Hematopoietic multipotent progenitor cell treated with erythropoietin and hydrocortisone succinate and interleukin-3 and kit ligand, for 15 days (in vitro differentiated cells): ENCODE data around the gene FIGNL2.
"Not testable (repeated sequence)": the region's sequence is repeated elsewhere in the genome, so short reads cannot be mapped to it uniquely, and the experiment has no call there.

Source experiments
- DNase-seq: peaks from one replicate; pipeline ENCODE4 v3.0.0-alpha.2; 2015; ENCODE audit warnings: low spot score

The FIGNL2 gene

GRCh38 chr12:51817027-51817953 lies 31.2 kb downstream of the FIGNL2 start:
- no peak for DNase-seq

GRCh38 chr12:51815571-51815970 lies 32.9 kb downstream of the FIGNL2 start:
- no peak for DNase-seq

DNA sequence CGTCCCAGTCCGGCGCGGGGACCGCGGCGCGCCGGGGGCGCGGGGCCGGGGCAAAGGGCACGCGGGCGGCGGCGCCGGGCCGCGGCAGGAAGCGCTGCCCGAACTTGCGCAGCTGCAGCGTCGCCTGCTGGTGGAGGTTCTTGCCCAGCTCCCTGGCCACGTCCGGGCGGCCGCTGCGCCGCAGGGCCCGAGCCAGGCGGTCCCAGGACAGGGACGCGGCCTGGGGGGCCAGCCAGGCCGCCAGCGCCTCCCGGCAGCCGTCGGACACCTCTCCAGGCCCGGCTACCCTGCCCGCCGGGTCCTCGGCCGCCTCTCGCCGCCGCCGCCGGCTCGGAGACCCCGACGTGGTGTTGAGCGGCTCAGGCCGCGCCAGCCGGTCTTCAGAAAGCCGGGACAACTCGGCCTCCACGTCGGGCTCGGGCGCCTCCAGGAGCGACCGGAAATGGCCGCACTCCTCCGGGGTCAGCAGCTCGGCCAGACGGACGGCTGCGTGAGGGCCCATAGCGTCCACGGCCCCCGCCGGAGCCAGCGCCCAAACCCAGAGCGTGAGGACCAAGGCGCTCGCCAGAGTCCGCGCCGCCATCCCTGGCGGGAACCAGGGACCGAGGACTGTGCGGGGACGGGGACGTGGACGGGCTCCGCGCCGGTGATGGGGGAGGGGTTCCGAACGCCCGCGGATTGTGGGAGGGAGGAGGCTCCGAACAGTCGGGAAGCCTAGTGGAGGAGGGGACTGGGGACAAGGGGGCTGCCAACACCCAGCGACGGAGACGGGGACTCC lies 34.0 kb downstream of the FIGNL2 start:
- DNase-seq, result no peak

GRCh38 chr12:51813931-51814310 lies 34.6 kb downstream of the FIGNL2 start:
- DNase-seq, result no peak

DNA sequence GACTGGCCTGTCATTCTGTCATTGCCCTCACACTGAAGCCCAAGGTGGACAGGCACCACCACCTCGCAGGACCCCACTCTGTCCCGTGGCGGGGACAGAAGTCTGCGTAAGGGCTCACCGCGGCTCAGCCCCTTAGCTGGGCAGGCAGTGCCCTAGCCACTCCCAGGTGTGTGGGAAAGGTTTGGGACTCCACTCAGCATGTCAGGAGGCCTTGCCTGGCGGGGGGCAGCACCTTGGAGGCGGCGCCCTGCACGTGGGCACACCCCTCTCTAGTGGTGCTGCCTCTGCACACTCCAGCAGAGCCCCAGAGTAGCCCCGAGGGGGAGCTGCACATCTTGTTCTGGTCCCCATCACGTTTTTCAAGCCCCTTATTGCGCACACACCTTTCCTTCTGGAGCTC lies 35.6 kb downstream of the FIGNL2 start:
- DNase-seq, result no peak

DNA sequence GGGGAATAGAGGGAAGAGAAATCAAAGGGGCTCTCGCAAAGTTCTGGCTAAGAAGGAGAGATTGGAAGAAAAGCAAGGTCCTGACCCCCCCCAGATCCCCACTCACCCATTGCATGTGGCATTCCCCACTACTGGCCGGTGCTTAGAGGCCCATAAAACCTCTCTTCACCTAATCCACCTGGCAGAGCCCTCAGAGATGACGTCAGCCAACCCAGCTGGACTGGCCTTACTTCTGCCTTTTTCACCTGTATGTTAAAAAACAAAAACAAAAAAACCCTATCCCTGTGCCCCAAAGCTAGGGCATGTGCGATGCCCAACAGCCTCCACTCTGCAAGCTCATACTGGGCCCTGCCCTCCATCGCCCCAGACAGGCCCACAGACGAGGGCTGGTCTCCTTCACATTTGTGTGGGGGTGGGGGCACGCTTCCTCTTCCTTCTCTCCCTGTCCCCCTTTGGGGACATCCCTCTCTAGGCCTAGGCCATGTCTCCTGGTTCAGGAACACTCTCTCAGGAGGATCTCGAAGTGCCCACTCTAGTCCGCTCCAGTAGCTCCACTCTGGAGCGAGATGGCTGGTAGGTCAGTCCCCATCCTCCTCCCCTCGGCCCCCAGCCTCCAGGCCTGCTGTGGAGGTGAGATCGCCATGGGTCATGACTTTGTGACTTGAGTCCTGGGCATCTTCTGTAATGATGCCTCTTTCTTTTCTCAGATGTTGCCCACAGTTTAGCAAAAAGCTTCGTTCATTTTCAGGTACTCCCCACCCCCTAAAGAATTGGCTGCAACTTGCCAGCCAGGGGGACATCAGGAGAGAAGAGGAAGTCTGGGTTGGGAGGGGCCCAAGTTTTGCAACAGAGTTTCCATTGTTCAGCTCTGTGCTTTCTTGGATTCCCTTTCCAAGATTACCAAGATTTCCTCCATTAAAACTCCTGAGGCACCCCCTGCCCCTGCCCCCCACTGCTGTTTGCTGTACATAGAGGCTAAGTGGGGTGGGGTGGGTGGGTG lies 37.0 kb downstream of the FIGNL2 start:
- DNase-seq, result no peak

GRCh38 chr12:51809193-51809592 lies 39.3 kb downstream of the FIGNL2 start:
- no peak for DNase-seq

- no peak for DNase-seq
Observed at GRCh38 chr12:51806896-51807295, 41.6 kb downstream of the FIGNL2 start.

GRCh38 chr12:51801027-51801426 lies 47.5 kb downstream of the FIGNL2 start:
- DNase-seq, result no peak

GRCh38 chr12:51798501-51798900 lies 50.0 kb downstream of the FIGNL2 start:
- no peak for DNase-seq

DNA sequence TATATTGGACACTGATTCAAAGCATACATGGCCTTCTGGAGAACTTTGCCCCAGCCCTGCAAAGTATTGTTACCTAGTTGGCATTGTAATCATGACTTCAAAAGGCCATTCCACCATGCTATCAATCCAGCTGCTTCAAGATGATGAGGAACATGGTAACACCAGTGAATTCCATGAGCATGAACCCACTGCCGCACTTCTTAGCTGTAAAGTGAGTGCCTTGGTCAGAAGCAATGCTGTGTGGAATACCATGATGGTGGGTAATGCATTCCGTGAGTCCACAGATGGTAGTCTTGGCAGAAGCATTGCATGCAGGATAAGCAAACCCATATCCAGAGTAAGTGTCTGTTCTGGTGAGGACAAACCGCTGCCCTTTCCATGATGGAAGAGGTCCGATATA lies 50.5 kb downstream of the FIGNL2 start:
- DNase-seq, result not testable (repeated sequence)

DNA sequence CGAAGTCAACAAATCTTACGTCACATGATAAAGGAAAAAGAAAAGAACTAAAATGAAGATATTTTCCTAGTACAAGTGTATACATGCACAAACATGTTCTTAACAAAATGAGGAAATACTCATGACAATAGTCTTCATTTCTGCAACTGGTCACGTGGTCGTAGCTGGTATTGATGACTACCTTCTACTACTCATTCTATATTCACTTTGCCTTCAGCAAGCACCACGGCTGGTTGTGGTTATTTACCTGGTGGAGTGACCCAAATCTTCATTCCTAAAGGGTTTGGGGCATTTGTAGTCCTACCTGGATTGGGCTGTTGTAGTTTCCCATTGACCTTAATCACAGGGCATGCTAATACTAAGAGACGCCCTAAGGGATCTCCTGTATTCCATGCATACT lies 51.2 kb downstream of the FIGNL2 start:
- DNase-seq, result no peak

DNA sequence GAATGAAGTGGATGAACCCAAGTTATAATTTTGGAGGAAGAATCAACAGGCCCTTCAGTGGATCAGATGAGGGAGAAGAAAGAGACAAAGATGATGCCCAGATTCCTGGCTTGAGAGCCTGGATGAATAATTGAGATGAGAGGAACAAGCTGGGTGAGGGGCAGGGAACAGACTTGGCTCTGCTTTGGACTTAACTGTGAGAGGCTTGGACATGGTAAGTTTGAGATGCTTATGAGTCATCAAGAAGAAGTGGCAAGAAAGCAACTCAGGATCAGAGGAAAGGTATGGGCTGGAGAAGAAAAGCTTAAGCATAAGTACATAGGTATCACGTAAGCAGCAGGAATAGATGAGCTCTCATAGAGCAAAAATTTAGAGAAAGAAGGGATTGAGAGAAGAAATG lies 55.3 kb downstream of the FIGNL2 start:
- no peak for DNase-seq

DNA sequence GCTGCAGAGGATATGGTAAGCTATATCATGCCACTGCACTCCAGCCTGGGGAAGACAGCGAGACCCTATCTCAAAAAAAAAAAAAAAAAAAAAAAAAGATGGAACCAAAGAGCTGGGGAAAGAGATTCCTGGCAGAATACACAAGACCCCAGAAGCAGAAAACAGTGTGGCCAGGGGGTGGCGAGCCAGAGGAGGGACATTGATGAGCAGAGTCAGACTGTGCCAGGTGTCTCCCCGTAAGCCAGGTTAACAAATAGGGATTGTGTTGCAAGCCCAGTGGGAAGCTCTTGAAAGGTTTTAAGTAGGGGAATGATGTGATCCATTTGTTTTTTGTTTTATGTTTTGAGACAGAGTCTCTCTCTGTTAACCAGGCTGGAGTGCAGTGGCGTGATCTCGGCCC lies 56.1 kb downstream of the FIGNL2 start:
- no peak for DNase-seq

DNA sequence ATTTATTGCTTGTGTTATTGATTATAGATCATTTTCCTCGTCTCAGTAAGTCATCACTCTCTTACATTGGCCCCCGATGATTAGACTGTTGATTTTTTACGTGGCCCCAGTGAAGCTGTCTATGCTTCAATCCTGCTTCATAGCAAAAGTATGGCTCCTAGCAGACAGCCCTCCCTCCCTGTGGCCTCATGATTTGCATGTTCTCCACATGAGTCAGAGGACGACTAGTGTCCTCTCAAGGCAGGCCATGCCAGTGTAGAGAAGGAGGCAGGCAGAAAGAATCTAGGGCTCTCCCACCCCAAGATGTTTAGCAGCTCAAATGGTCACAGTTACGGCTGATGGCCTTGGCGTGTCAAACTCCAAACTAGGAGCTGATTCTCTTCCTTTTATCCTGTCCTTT lies 59.6 kb downstream of the FIGNL2 start:
- no peak for DNase-seq

- DNase-seq, result no peak
Observed at GRCh38 chr12:51785906-51786305, 62.6 kb downstream of the FIGNL2 start.

GRCh38 chr12:51784688-51785087 lies 63.8 kb downstream of the FIGNL2 start:
- no peak for DNase-seq

DNA sequence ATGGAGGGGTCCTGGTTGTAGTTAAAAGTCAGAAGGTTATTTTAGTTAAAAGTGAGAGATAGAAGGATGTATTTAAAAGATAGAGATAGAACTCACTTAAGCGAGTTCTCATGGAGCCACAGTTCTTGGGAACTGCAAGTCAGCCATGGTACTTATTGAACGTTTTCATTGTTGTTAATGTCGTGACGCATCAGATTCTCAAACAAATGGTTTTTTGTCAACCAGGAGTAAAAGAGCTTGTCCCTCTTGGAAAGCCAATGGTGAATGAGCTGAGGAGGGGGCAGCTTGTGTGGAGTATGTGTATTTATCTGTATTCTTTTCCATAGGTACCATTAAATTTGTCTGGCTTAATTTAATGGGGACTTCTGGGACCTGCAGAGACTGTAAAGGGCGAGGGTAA lies 68.6 kb downstream of the FIGNL2 start:
- DNase-seq, result no peak

DNA sequence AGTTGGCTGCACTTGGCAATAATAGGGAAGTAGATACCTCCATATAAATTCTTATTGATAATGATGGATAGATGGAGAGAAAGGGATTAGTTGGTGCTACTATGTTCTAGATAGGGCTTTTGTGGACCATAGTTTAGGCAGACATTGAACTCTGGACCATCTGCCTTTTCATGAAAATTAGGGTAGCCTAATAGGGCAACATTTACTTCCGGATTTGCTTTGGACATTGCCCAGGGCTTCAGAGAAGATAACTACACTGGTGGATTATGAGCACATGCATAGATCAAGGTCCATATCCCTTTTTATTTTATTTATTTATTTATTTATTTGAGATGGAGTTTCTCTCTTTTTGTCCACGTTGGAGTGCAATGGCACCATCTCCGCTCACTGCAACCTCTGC lies 70.5 kb downstream of the FIGNL2 start:
- DNase-seq, result no peak

DNA sequence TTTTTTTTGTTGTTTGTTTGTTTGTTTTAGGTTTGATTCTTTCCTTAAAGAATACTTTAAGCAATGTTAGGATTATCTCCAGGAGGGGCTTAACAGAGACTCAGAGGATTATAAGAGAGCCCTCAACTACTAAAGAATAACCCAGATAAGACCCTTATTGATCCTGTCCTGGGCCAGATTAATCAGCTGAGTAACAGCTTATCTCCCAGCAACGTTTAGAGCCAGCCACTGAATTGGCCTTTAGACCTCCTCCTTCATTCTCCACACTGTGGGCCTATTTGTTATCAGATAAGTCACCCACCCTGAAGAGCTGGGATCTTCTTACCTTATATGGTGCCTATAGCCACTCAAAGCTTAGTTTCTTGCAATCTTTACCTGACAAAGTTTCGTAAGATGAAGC lies 71.1 kb downstream of the FIGNL2 start:
- DNase-seq, result no peak

DNA sequence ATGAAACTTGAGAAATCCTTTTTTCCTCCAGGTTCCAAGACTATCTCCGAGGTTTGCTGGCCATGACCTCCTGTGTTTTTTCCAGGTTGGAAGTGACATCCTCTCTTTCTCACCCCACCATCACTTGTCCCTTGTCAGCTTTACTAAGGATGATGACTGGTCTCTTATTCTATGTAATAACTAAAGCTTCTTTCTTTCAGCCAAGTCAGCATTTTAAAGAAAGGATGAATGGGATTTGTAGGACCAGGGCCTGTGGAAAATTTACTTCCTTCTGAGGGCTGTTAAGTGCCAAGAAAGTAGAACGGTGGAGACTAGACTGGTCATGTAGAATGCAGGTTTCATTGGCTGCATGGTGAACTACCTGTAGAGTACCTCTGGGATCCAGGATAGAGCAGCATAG lies 73.6 kb downstream of the FIGNL2 start:
- no peak for DNase-seq
